MM.1S (cell line): ENCODE results near the gene POSTN.

Source experiments
- CTCF ChIP-seq: fragments of 300-600 bp; sonication (generic); IDR thresholded peaks from 2 replicates; pipeline ENCODE4 v1.5.1; 2016; ENCODE audit warnings: antibody characterized with exemption, low read length, mixed read lengths
- EZH2 ChIP-seq: fragments of 300-600 bp; sonication (generic); optimal IDR thresholded peaks from 2 replicates; pipeline ENCODE3; 2017; ENCODE audit warnings: low read depth, mild to moderate bottlenecking, antibody characterized with exemption, low read length, mixed read lengths
- EZH2phosphoT487 ChIP-seq: fragments of 300-600 bp; sonication (generic); IDR thresholded peaks from 2 replicates; pipeline ENCODE4 v1.6.1; 2018; ENCODE audit warnings: antibody characterized with exemption, low read length

GRCh38 chr13:37534181-37534580, 64.4 kb downstream of the POSTN start:
- TF ChIP-seq CTCF (no peak), EZH2 (no peak), EZH2phosphoT487 (no peak)
